Osteocyte (in vitro differentiated cells): Measurements from ENCODE around the gene ASB16. TPM values are rescaled to one million over a fixed set of nuclear protein-coding genes. Genes with fewer than 3 reads are reported as not detected.

Experiments used
- DNase-seq: peaks from one replicate; pipeline ENCODE4 v3.0.0; 2021; ENCODE audit warnings: mixed read lengths; ENCODE audit not compliant: unreplicated experiment; ENCODE audit errors: extremely low spot score
- H3K27ac Mint-ChIP-seq: one replicate; pipeline ENCODE4 v1.8.0; 2021; ENCODE audit warnings: mild to moderate bottlenecking, mixed read lengths; ENCODE audit not compliant: unreplicated experiment
- H3K27me3 Mint-ChIP-seq: one replicate; pipeline ENCODE4 v1.8.0; 2021; ENCODE audit warnings: mixed read lengths; ENCODE audit not compliant: unreplicated experiment
- H3K36me3 Mint-ChIP-seq: one replicate; pipeline ENCODE4 v1.8.0; 2021; ENCODE audit warnings: mixed read lengths; ENCODE audit not compliant: unreplicated experiment
- H3K4me1 Mint-ChIP-seq: one replicate; pipeline ENCODE4 v1.8.0; 2021; ENCODE audit warnings: mixed read lengths; ENCODE audit not compliant: unreplicated experiment
- H3K4me3 Mint-ChIP-seq: one replicate; pipeline ENCODE4 v1.8.0; 2021; ENCODE audit warnings: mild to moderate bottlenecking, moderate library complexity, mixed read lengths; ENCODE audit not compliant: unreplicated experiment
- H3K9me3 Mint-ChIP-seq: one replicate; pipeline ENCODE4 v1.8.0; 2021; ENCODE audit warnings: mixed read lengths; ENCODE audit not compliant: unreplicated experiment
- total RNA-seq: library from RNA; stranded (reverse); gene quantifications from 2 replicates; pipeline ENCODE4 v1.2.1, GENCODE V29; 2021
- TF ChIP-seq, protein P1 (sequence below): fragments of 200-600 bp; sonication (generic); IDR thresholded peaks from 2 replicates; pipeline ENCODE4 v1.5.0; 2021; ENCODE audit warnings: antibody characterized with exemption, mild to moderate bottlenecking, moderate library complexity

The ASB16 gene
- total RNA-seq, 1 donor from 2014 or later, result not detected

DNA sequence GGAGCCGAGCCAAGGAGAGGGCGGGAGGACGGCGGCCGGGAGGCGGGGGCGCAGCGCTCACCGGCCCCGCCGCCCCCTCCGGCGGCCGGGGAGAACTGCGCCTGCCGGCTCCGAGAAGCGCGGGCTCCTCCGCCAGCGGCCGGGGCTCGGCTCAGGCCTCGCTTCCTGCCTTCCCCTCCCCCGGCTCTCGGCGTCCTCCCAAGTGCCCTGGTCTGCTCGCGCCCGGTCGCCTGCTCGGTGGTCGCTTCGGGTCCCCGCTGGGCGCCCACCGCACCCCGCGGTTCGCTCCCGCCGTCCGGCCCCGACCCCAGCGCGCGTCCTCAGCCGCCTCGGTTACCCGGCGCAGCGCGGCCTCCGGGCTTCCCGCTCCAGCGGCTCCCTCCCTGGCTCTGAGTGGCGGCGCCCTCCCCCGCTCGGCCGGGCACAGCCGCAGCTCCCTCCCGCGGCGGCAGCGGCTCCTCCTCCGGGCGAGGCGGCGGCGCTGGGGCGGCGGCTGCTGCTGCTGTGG lies 48.7 kb downstream of the ASB16 start:
- Mint-ChIP-seq H3K36me3 (peaks cover 17% of the 10 kb centered on the region), H3K9me3 (no peaks in the 10 kb centered on the region), H3K4me1 (peaks cover 30% of the 10 kb centered on the region), H3K27me3 (no peaks in the 10 kb centered on the region), H3K27ac (no peak overlapping the region), H3K4me3 (no peak overlapping the region)
- peak; percentile 89 for DNase-seq
- TF ChIP-seq, protein P1, sequence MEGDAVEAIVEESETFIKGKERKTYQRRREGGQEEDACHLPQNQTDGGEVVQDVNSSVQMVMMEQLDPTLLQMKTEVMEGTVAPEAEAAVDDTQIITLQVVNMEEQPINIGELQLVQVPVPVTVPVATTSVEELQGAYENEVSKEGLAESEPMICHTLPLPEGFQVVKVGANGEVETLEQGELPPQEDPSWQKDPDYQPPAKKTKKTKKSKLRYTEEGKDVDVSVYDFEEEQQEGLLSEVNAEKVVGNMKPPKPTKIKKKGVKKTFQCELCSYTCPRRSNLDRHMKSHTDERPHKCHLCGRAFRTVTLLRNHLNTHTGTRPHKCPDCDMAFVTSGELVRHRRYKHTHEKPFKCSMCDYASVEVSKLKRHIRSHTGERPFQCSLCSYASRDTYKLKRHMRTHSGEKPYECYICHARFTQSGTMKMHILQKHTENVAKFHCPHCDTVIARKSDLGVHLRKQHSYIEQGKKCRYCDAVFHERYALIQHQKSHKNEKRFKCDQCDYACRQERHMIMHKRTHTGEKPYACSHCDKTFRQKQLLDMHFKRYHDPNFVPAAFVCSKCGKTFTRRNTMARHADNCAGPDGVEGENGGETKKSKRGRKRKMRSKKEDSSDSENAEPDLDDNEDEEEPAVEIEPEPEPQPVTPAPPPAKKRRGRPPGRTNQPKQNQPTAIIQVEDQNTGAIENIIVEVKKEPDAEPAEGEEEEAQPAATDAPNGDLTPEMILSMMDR, result peak; percentile 48

DNA sequence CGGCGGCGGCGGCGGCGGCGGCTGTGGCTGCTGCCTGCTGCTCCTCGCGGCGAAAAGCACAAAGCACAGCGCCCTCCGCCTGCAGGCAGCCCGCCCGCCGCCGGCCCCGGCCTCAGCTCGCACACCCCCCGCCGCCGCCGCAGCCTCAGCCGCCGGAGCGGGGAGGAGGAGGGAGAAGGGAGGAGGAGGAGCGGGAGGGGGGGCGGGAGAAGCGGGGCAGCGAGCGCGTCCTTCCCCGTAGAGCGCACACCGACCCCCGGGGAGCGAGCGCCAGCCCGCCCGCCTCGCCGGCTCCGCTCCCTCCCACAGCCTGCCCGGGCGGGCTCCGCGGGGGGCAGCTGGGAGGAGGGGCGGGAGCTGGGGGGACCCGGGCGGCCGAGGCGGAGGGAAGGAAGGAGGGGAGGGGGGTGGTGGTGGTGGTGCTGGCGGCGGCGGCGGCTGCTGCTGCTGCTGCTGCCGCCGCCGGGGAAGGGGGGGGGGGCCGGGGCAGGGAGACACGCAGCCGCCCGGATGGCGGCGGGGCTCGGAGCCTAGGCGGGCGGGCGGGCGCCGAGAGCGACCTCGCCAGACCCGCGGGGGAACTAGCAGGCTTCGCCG lies 49.2 kb downstream of the ASB16 start, which contains the start of gene UBTF:
UBTF (minus strand) TSS at position 60 of the 597 bp plus-strand sequence. CDS start 1,446 bp downstream, outside the sequence.
- TF ChIP-seq, protein P1, result no peak
- Mint-ChIP-seq H3K9me3 (no peaks in the 10 kb centered on the region), H3K27ac (peak within 1 kb of the TSS; percentile 96), H3K4me1 (peaks cover 30% of the 10 kb centered on the region), H3K36me3 (peaks cover 13% of the 10 kb centered on the region), H3K4me3 (peak within 1 kb of the TSS; percentile 92), H3K27me3 (no peaks in the 10 kb centered on the region)
- peak; percentile 91 for DNase-seq

DNA sequence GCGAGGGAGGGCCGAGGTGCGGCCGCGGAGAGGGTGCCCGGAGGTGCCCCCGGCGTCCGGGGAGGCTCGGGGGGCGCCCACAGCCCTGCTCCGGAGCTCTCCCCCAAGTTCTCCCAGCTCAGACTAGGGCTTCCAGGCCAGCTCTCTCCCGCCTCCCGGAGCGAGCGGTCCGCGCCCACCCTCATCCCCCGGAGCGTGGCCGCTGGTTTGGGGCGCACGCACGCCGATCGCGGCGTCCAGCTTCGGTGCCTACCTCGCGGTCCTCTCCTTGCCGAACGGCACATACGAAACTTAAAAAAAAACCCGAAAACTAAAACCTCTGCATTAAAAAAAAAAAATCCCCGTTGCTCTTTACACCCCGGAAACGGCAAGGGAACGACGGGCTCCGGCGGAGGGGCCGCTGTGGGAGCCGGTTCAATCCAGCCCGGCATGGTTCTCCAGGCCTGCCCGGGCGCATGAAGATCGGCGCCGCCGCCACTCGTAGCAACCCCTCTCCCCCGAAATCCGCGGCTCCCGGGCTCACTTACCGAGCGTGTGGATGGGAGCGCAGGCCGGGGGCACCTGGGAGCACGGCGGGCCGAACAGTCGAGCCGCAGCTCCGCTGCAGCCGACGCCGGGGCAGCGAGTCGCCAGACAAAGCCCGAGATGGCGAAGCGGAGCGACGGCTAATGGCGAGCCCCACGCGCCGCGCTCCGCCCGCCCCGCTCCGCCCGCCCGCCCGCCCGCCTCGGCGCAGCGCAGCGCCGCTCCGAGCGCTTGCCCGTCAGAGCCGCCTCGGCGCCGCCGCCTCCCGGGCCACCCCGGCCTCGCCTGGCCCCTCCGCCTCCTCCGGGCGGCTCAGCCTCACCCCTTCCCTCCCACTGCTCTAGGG lies 49.9 kb downstream of the ASB16 start:
- Mint-ChIP-seq H3K27ac (peak overlapping the region; percentile 97), H3K27me3 (no peaks in the 10 kb centered on the region), H3K4me1 (peaks cover 30% of the 10 kb centered on the region), H3K4me3 (peak overlapping the region; percentile 92), H3K36me3 (peaks cover 8% of the 10 kb centered on the region), H3K9me3 (no peaks in the 10 kb centered on the region)
- no peak for DNase-seq
- TF ChIP-seq, protein P1, result peak; percentile 6

DNA sequence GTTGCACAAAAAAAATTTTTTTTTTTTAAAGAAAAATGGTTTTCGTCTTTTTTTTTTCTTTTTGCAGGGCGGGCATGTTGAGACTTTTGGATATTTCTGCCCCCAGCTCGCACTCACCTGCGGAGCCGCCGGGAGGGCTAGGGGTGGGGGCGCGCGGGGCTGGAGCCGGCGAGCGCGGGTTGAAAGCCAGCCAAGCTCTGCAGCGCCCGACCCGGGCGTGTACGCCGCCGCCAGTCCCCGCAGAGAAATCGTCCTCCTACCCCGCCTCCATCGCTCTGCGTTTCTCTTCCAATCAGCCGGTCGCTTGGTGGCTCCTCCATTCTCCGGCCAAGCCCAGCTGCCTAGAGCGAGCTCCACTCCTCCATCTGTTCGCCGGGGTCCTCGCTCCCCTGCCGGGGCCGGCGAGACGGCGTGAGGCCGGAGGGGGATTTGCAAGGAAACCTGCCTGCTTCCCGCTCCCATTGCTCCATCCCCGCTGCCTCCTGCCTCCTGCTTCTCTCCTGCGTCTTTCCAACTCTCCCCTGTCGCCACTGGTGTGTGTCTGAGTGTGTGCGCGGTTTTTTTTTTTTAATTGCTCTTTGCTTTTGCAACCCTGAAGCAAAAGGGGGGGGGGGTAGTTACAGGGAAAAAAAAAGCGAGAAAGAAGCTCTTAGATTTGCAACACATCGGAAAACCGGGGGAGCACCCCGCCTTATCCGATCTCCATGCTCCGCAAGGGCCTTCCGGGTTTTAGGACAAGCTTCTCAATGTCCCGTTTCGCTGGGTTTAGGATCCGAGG lies 50.8 kb downstream of the ASB16 start:
- Mint-ChIP-seq H3K4me1 (peaks cover 30% of the 10 kb centered on the region), H3K4me3 (peak overlapping the region; percentile 88), H3K27ac (peak overlapping the region; percentile 97)

More for the DNA sequence above, 50.8 kb downstream of the ASB16 start:
- peak; percentile 90 for DNase-seq
- peaks cover 2% of the 10 kb centered on the region for H3K36me3 Mint-ChIP-seq
- H3K27me3 Mint-ChIP-seq, result no peaks in the 10 kb centered on the region
- TF ChIP-seq, protein P1, result no peak
- H3K9me3 Mint-ChIP-seq, result no peaks in the 10 kb centered on the region
